HUES64 (cell line): ENCODE data around the gene CFAP299.

ENCODE experiments used
- H3K27ac ChIP-seq: 2 replicates; pipeline ENCODE4 v1.7.0; 2013; ENCODE audit warnings: low read depth, low read length, inconsistent platforms
- H3K27me3 ChIP-seq: 2 replicates; pipeline ENCODE4 v1.6.1; 2013; ENCODE audit warnings: mild to moderate bottlenecking, low read length; ENCODE audit not compliant: insufficient read depth
- H3K36me3 ChIP-seq: 2 replicates; pipeline ENCODE4 v1.6.1; 2013; ENCODE audit warnings: mild to moderate bottlenecking, low read length; ENCODE audit not compliant: insufficient read depth
- H3K4me1 ChIP-seq: 2 replicates; pipeline ENCODE4 v1.6.1; 2013; ENCODE audit warnings: mild to moderate bottlenecking, low read length, moderate library complexity; ENCODE audit not compliant: insufficient read depth
- H3K4me3 ChIP-seq: 2 replicates; pipeline ENCODE4 v1.5.1; 2013; ENCODE audit warnings: mild to moderate bottlenecking, low read length, moderate library complexity
- H3K9ac ChIP-seq: 2 replicates; pipeline ENCODE4 v1.6.1; 2013; ENCODE audit warnings: mild to moderate bottlenecking, low read depth, low read length
- H3K9me3 ChIP-seq: 2 replicates; pipeline ENCODE4 v1.6.1; 2013; ENCODE audit warnings: low read depth, low read length; ENCODE audit not compliant: insufficient read depth
- WGBS: fragments of 150-250, 120-280 bp; methylation state at CpG from one replicate; pipeline ENCODE4 v1.1.7; 2013; ENCODE audit warnings: missing lambda C conversion rate; 5-methylcytosine and 5-hydroxymethylcytosine counted together

Gene CFAP299

DNA sequence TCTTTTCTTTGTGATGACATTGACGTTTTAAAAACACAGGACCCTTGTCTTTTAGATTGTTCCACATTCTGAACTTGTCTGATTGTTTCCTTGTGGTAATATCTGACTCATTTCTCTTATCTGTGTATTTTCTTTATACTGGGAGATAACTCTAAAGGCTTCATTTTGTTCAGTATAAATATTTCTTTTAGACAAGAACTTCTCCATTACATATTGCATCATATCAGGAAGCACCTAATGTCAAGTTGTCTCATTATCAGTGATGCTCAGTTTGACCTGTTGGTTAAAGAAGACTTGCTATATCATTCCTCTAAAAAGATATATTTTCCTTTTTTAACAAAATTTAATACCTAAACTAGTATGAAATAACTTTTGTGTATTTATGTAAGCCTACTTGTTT is 542.7 kb downstream of the CFAP299 start:
- no peak overlapping the region for H3K9ac ChIP-seq
- 79% methylated on average over 1 of the region's 1 CpG for WGBS
- H3K4me1 ChIP-seq: no peaks in the 10 kb centered on the region
- H3K4me3 ChIP-seq: no peak overlapping the region
- no peaks in the 10 kb centered on the region for H3K9me3 ChIP-seq
- H3K27me3 ChIP-seq: no peaks in the 10 kb centered on the region
- no peak overlapping the region for H3K27ac ChIP-seq
- no peaks in the 10 kb centered on the region for H3K36me3 ChIP-seq

DNA sequence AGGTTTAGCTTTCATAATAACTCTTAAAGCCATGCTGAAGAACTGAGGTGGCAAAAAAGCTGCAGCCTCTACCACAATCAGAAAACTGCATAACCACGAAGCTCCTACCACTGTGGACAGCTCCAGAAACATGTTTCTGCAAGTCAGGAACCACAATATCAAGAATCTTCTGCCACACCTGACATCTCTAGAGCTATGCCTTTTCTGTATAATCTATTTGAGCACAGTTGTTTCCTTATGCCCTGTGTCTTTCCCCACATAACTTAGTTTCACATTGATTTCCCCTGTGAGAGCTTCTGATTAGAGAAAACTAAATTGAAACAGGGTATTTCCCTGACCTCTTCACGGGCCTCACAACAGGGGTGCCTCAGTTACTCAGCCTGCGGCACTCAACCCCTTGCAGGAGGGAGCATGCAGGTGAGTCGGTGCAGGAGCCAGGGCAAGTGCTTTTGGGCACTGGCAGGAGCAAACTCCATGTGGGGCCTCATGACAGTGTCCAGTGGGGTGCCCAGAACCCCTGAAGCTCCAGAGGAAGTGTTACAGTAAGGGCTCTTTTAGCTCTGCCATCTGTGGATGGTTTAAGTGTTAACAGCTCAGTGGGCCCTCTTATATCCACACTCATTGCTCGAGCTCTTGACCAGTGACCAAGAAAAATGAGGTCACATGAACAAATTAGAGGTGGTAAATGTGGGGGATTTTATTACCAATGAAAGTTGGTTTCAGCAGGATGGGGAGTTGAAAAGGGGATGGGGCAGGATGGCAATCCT is 562.2 kb downstream of the CFAP299 start:
- H3K4me1 ChIP-seq: no peaks in the 10 kb centered on the region
- no peak overlapping the region for H3K27ac ChIP-seq
- no peak overlapping the region for H3K9ac ChIP-seq
- no peak overlapping the region for H3K4me3 ChIP-seq
- H3K9me3 ChIP-seq: 0 out of 2 replicates have a peak, but pooled peaks cover 8% of the 10 kb centered on the region
- WGBS: 78% methylated on average over 5 of the region's 5 CpGs
- H3K36me3 ChIP-seq: no peaks in the 10 kb centered on the region
- no peaks in the 10 kb centered on the region for H3K27me3 ChIP-seq

DNA sequence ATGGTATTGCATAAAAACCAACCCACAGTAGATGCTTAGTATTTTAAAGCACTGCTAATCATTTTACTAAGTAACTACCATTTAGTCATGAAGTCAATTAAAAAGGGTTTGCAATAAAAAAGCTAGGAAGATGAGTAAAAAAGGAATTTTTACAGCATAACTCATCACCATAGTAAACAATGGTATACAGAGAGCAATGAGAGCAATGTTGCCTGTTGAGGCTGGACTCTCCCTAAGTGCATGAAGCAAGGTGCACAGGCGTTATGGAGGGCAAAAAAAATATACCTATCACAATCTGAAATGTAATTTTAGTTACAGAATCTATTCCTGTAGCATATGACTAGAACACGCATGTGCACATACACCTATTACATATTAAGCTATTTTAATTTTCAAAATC is 565.4 kb downstream of the CFAP299 start:
- no peak overlapping the region for H3K9ac ChIP-seq
- H3K36me3 ChIP-seq: no peaks in the 10 kb centered on the region
- no peak overlapping the region for H3K27ac ChIP-seq
- no peaks in the 10 kb centered on the region for H3K27me3 ChIP-seq
- no peaks in the 10 kb centered on the region for H3K4me1 ChIP-seq
- 0 out of 2 replicates have a peak, but pooled peaks cover 4% of the 10 kb centered on the region for H3K9me3 ChIP-seq
- WGBS: 93% methylated on average over 2 of the region's 2 CpGs
- H3K4me3 ChIP-seq: no peak overlapping the region

GRCh38 chr4:80903020-80903419 is 567.5 kb downstream of the CFAP299 start:
- Histone ChIP-seq H3K9me3 (0 out of 2 replicates have a peak, but pooled peaks cover 12% of the 10 kb centered on the region), H3K9ac (no peak overlapping the region), H3K27me3 (no peaks in the 10 kb centered on the region), H3K36me3 (no peaks in the 10 kb centered on the region), H3K4me1 (no peaks in the 10 kb centered on the region), H3K4me3 (no peak overlapping the region), H3K27ac (no peak overlapping the region)

DNA sequence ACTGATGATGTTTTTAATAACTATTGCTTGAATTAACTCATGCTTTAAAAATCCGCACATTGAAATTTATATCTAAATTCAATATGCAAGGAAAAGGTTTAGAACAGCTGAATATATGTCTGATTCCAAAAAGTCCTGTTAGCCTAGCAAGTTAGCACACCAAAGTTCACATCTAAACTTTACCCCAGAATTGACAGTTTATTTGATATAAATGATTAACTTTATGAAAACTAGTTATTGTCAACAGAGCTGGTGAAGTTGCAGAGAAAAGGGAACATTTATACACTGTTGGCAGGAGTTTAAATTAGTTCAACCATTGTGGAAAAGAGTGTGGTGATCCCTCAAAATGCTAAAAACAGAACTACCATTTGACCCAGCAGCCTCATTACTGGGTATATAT is 574.4 kb downstream of the CFAP299 start:
- H3K4me3 ChIP-seq: no peak overlapping the region
- no peaks in the 10 kb centered on the region for H3K36me3 ChIP-seq
- H3K27me3 ChIP-seq: no peaks in the 10 kb centered on the region
- H3K4me1 ChIP-seq: no peaks in the 10 kb centered on the region
- WGBS: no CpG with 5 or more reads among the region's 1 CpG
- no peak overlapping the region for H3K27ac ChIP-seq
- H3K9me3 ChIP-seq: peaks cover 17% of the 10 kb centered on the region; the same call in 1 of the 2 replicates
- no peak overlapping the region for H3K9ac ChIP-seq

DNA sequence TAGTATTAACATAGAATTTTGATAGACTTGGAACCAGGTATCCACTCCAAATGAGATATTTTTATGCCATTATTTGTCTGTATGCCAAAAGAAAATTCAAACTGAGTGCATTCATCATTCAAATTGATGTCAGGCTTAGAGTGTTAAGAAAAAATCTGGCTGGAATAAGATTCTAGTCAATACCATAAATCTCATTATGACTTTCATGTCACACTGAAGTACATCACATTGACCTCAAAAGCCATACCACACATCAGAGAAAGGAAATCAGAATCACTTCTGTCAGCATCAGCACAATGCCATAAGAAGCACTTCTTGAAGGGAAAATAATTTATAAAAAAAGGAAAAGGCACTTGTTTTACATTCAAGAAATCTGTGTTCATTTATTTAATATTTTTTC is 575.9 kb downstream of the CFAP299 start:
- H3K27ac ChIP-seq: no peak overlapping the region
- no peak overlapping the region for H3K9ac ChIP-seq
- no peak overlapping the region for H3K4me3 ChIP-seq
- peaks cover 13% of the 10 kb centered on the region; the same call in 1 of the 2 replicates for H3K9me3 ChIP-seq
- H3K27me3 ChIP-seq: no peaks in the 10 kb centered on the region
- H3K4me1 ChIP-seq: no peaks in the 10 kb centered on the region
- no peaks in the 10 kb centered on the region for H3K36me3 ChIP-seq

GRCh38 chr4:80912350-80912749 is 576.8 kb downstream of the CFAP299 start:
- no peaks in the 10 kb centered on the region for H3K27me3 ChIP-seq
- H3K9me3 ChIP-seq: peaks cover 6% of the 10 kb centered on the region; the same call in 1 of the 2 replicates
- H3K9ac ChIP-seq: no peak overlapping the region
- H3K36me3 ChIP-seq: no peaks in the 10 kb centered on the region
- H3K27ac ChIP-seq: no peak overlapping the region
- no peak overlapping the region for H3K4me3 ChIP-seq
- no peaks in the 10 kb centered on the region for H3K4me1 ChIP-seq
- WGBS: 97% methylated on average over 7 of the region's 7 CpGs

GRCh38 chr4:80913381-80913780 is 577.9 kb downstream of the CFAP299 start:
- no peaks in the 10 kb centered on the region for H3K36me3 ChIP-seq
- H3K4me1 ChIP-seq: no peaks in the 10 kb centered on the region
- H3K4me3 ChIP-seq: no peak overlapping the region
- peaks cover 6% of the 10 kb centered on the region; the same call in 1 of the 2 replicates for H3K9me3 ChIP-seq
- no peak overlapping the region for H3K27ac ChIP-seq
- WGBS: 91% methylated on average over 3 of the region's 3 CpGs
- no peaks in the 10 kb centered on the region for H3K27me3 ChIP-seq
- H3K9ac ChIP-seq: no peak overlapping the region

GRCh38 chr4:80916770-80917169 is 581.2 kb downstream of the CFAP299 start:
- Histone ChIP-seq H3K4me1 (no peaks in the 10 kb centered on the region), H3K27me3 (peaks cover 5% of the 10 kb centered on the region; the same call in 1 of the 2 replicates), H3K9ac (no peak overlapping the region), H3K36me3 (no peaks in the 10 kb centered on the region), H3K4me3 (no peak overlapping the region), H3K9me3 (no peaks in the 10 kb centered on the region), H3K27ac (no peak overlapping the region)
- WGBS: 95% methylated on average over 3 of the region's 3 CpGs

DNA sequence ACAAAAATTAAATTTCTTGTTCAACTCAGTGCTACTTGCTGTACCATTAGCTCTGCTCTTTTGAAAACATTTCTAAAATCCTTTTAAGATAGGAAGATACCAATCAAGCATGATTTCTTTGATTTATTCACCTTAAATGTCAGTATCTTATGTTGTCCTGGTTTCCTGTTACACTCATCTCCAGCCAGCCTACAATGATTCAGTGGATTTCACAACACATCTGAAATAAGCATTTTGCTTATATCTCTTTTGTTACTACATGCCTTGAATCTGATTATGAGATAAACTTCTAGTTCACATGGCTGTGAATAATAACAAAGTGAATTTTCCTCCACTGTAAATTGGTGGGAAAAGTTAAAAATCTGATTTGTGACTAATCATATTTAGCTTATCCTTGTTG is 582.5 kb downstream of the CFAP299 start:
- Histone ChIP-seq H3K36me3 (no peaks in the 10 kb centered on the region), H3K9me3 (no peaks in the 10 kb centered on the region), H3K27me3 (peaks cover 5% of the 10 kb centered on the region; the same call in 1 of the 2 replicates), H3K27ac (no peak overlapping the region), H3K9ac (no peak overlapping the region), H3K4me1 (no peaks in the 10 kb centered on the region), H3K4me3 (no peak overlapping the region)

- Histone ChIP-seq H3K4me3 (no peak overlapping the region), H3K27me3 (peaks cover 11% of the 10 kb centered on the region; the same call in 1 of the 2 replicates), H3K36me3 (no peaks in the 10 kb centered on the region), H3K9me3 (no peaks in the 10 kb centered on the region), H3K27ac (no peak overlapping the region), H3K4me1 (no peaks in the 10 kb centered on the region), H3K9ac (no peak overlapping the region)
- 90% methylated on average over 2 of the region's 2 CpGs for WGBS
Observed at GRCh38 chr4:80921441-80921840, 585.9 kb downstream of the CFAP299 start.

GRCh38 chr4:80922941-80923340 is 587.4 kb downstream of the CFAP299 start:
- H3K4me3 ChIP-seq: no peak overlapping the region
- no peak overlapping the region for H3K27ac ChIP-seq
- no peaks in the 10 kb centered on the region for H3K4me1 ChIP-seq
- peaks cover 11% of the 10 kb centered on the region; the same call in 1 of the 2 replicates for H3K27me3 ChIP-seq
- WGBS: 62% methylated on average over 2 of the region's 2 CpGs
- no peaks in the 10 kb centered on the region for H3K9me3 ChIP-seq
- H3K36me3 ChIP-seq: no peaks in the 10 kb centered on the region
- no peak overlapping the region for H3K9ac ChIP-seq
